IPS-20b (cell line): ENCODE data around the gene CNNM3.

ENCODE experiments used
- H3K27ac ChIP-seq: one replicate; pipeline ENCODE4 v1.5.1; 2013; ENCODE audit warnings: low read length
- H3K27me3 ChIP-seq: 2 replicates; pipeline ENCODE4 v1.6.1; 2013; ENCODE audit warnings: mild to moderate bottlenecking, low read length, inconsistent platforms; ENCODE audit not compliant: insufficient read depth
- H3K36me3 ChIP-seq: 2 replicates; pipeline ENCODE4 v1.6.1; 2013; ENCODE audit warnings: low read depth, mild to moderate bottlenecking, inconsistent platforms, low read length, moderate library complexity; ENCODE audit not compliant: insufficient read depth
- H3K4me1 ChIP-seq: 2 replicates; pipeline ENCODE4 v1.6.1; 2013; ENCODE audit warnings: mild to moderate bottlenecking, control low read depth, inconsistent platforms, low read length, moderate library complexity; ENCODE audit not compliant: insufficient read depth
- H3K4me3 ChIP-seq: 2 replicates; pipeline ENCODE4 v1.5.1; 2013; ENCODE audit warnings: mild to moderate bottlenecking, low read length, inconsistent platforms
- H3K9ac ChIP-seq: 2 replicates; pipeline ENCODE4 v1.6.1; 2013; ENCODE audit warnings: low read depth, mild to moderate bottlenecking, inconsistent platforms, low read length, moderate library complexity
- H3K9me3 ChIP-seq: 2 replicates; pipeline ENCODE4 v1.6.1; 2013; ENCODE audit warnings: mild to moderate bottlenecking, low read depth, low read length, inconsistent platforms; ENCODE audit not compliant: insufficient read depth

The CNNM3 gene

GRCh38 chr2:96863575-96864342 lies 47.7 kb downstream of the CNNM3 start:
- H3K9me3 ChIP-seq = no peaks in the 10 kb centered on the region
- H3K27me3 ChIP-seq = no peaks in the 10 kb centered on the region
- H3K4me1 ChIP-seq = peaks cover 4% of the 10 kb centered on the region
- no peak overlapping the region for H3K9ac ChIP-seq
- peaks cover 74% of the 10 kb centered on the region for H3K36me3 ChIP-seq
- no peak overlapping the region for H3K4me3 ChIP-seq
- H3K27ac ChIP-seq = no peak overlapping the region

- Histone ChIP-seq H3K9ac (no peak overlapping the region), H3K36me3 (peaks cover 74% of the 10 kb centered on the region), H3K9me3 (no peaks in the 10 kb centered on the region), H3K27me3 (no peaks in the 10 kb centered on the region), H3K4me1 (peaks cover 4% of the 10 kb centered on the region), H3K4me3 (no peak overlapping the region), H3K27ac (no peak overlapping the region)
Measured at GRCh38 chr2:96864343-96865091, 48.4 kb downstream of the CNNM3 start.

GRCh38 chr2:96865654-96866053 lies 49.6 kb downstream of the CNNM3 start:
- H3K9ac ChIP-seq = no peak overlapping the region
- peaks cover 6% of the 10 kb centered on the region for H3K4me1 ChIP-seq
- H3K27ac ChIP-seq = no peak overlapping the region
- H3K9me3 ChIP-seq = no peaks in the 10 kb centered on the region
- H3K27me3 ChIP-seq = peaks cover 4% of the 10 kb centered on the region
- no peak overlapping the region for H3K4me3 ChIP-seq
- peaks cover 67% of the 10 kb centered on the region for H3K36me3 ChIP-seq

- no peaks in the 10 kb centered on the region for H3K9me3 ChIP-seq
- peaks cover 62% of the 10 kb centered on the region for H3K36me3 ChIP-seq
- H3K4me3 ChIP-seq = no peak overlapping the region
- H3K27ac ChIP-seq = no peak overlapping the region
- peaks cover 9% of the 10 kb centered on the region for H3K27me3 ChIP-seq
- peaks cover 8% of the 10 kb centered on the region for H3K4me1 ChIP-seq
- no peak overlapping the region for H3K9ac ChIP-seq
Measured at GRCh38 chr2:96866149-96866548, 50.1 kb downstream of the CNNM3 start.

- Histone ChIP-seq H3K36me3 (peaks cover 58% of the 10 kb centered on the region), H3K27ac (no peak overlapping the region), H3K9ac (no peak overlapping the region)
Measured at GRCh38 chr2:96866586-96866985, 50.5 kb downstream of the CNNM3 start.

GRCh38 chr2:96866986-96867755 lies 51.1 kb downstream of the CNNM3 start:
- Histone ChIP-seq H3K4me3 (peak overlapping the region; percentile 90), H3K4me1 (peaks cover 8% of the 10 kb centered on the region), H3K27ac (no peak overlapping the region), H3K9ac (peak overlapping the region; percentile 98; the same call in 1 of the 2 replicates), H3K36me3 (peaks cover 52% of the 10 kb centered on the region), H3K9me3 (no peaks in the 10 kb centered on the region), H3K27me3 (peaks cover 10% of the 10 kb centered on the region)

More at GRCh38 chr2:96866586-96866985, 50.5 kb downstream of the CNNM3 start:
- peaks cover 8% of the 10 kb centered on the region for H3K4me1 ChIP-seq
- H3K4me3 ChIP-seq = no peak overlapping the region
- H3K27me3 ChIP-seq = peaks cover 10% of the 10 kb centered on the region
- no peaks in the 10 kb centered on the region for H3K9me3 ChIP-seq

GRCh38 chr2:96867756-96868554 lies 51.9 kb downstream of the CNNM3 start:
- peaks cover 8% of the 10 kb centered on the region for H3K4me1 ChIP-seq
- H3K27me3 ChIP-seq = peaks cover 10% of the 10 kb centered on the region

GRCh38 chr2:96868555-96869280 lies 52.6 kb downstream of the CNNM3 start:
- H3K27me3 ChIP-seq = peaks cover 10% of the 10 kb centered on the region
- peak overlapping the region; percentile 85 for H3K27ac ChIP-seq
- H3K36me3 ChIP-seq = peaks cover 40% of the 10 kb centered on the region
- H3K4me1 ChIP-seq = peaks cover 8% of the 10 kb centered on the region
- no peaks in the 10 kb centered on the region for H3K9me3 ChIP-seq
- peak overlapping the region; percentile 90 for H3K4me3 ChIP-seq
- peak overlapping the region; percentile 98 for H3K9ac ChIP-seq

More at GRCh38 chr2:96867756-96868554, 51.9 kb downstream of the CNNM3 start:
- H3K27ac ChIP-seq = peak overlapping the region; percentile 85
- H3K9ac ChIP-seq = peak overlapping the region; percentile 98
- peaks cover 48% of the 10 kb centered on the region for H3K36me3 ChIP-seq
- H3K9me3 ChIP-seq = no peaks in the 10 kb centered on the region
- peak overlapping the region; percentile 90 for H3K4me3 ChIP-seq

- H3K27me3 ChIP-seq = peaks cover 10% of the 10 kb centered on the region
- H3K9me3 ChIP-seq = no peaks in the 10 kb centered on the region
- peak overlapping the region; percentile 85 for H3K27ac ChIP-seq
- H3K36me3 ChIP-seq = peaks cover 34% of the 10 kb centered on the region
- peak overlapping the region; percentile 98; the same call in 1 of the 2 replicates for H3K9ac ChIP-seq
- peak overlapping the region; percentile 90; the same call in 1 of the 2 replicates for H3K4me3 ChIP-seq
- peaks cover 8% of the 10 kb centered on the region for H3K4me1 ChIP-seq
Measured at GRCh38 chr2:96869281-96869821, 53.3 kb downstream of the CNNM3 start.

GRCh38 chr2:96869822-96870625 lies 54.0 kb downstream of the CNNM3 start, which contains the start of gene SEMA4C:
SEMA4C (minus strand) TSS chr2:96870080; CDS start chr2:96867886, 2,194 bp downstream.
- Histone ChIP-seq H3K27me3 (peaks cover 10% of the 10 kb centered on the region), H3K4me3 (peak within 1 kb of the TSS; percentile 90), H3K27ac (peak within 1 kb of the TSS; percentile 85), H3K9ac (peak within 1 kb of the TSS; percentile 98), H3K9me3 (no peaks in the 10 kb centered on the region), H3K4me1 (peaks cover 12% of the 10 kb centered on the region), H3K36me3 (peaks cover 27% of the 10 kb centered on the region)
